ENCODE data around the gene KRI1. TPM values are rescaled to one million over a fixed set of nuclear protein-coding genes. Genes with fewer than 3 reads are reported as not detected.

Gene KRI1
- total and polyA plus RNA-seq, 4 donors, result 4.6 to 14.1 (median 7.0) TPM

GRCh38 chr19:10568826-10569651 is 3.2 kb upstream of the KRI1 start, which contains the start of gene CDKN2D:
CDKN2D (minus strand) TSS chr19:10568979; CDS start chr19:10568653, 326 bp downstream.
- no peaks in the 10 kb centered on the region for H3K27me3 ChIP-seq (ENCODE audit: control insufficient read depth in 4 of 4, insufficient read depth in 4 of 4, low read length in 3 of 4)
- TF ChIP-seq FOXA1 (IDR thresholded peaks at IDR 0.05) (peak; percentile 46), HNF4A (conservative IDR thresholded peaks at IDR 0.05) (peak in 1 of 2 donors; percentile 2), SP1 (IDR thresholded peaks at IDR 0.05) (peak; percentile 92), FOXA2 (IDR thresholded peaks at IDR 0.05) (no peak), JUND (IDR thresholded peaks at IDR 0.05) (no peak), REST (IDR thresholded peaks at IDR 0.05) (peak; percentile 34), RXRA (IDR thresholded peaks at IDR 0.05) (peak; percentile 56 to 72), ZBTB33 (IDR thresholded peaks at IDR 0.05) (peak; percentile 77), HNF4G (IDR thresholded peaks at IDR 0.05) (no peak), MAX (IDR thresholded peaks at IDR 0.05) (peak; percentile 75), NR2F2 (IDR thresholded peaks at IDR 0.05) (no peak), EGR1 (IDR thresholded peaks at IDR 0.05; ENCODE audit: low read depth in 2 of 2) (peak in 1 of 2 donors; percentile 55), RAD21 (IDR thresholded peaks at IDR 0.05) (no peak), TAF1 (conservative IDR thresholded peaks at IDR 0.05) (no peak), YY1 (IDR thresholded peaks at IDR 0.05) (peak; percentile 88), GABPA (IDR thresholded peaks at IDR 0.05 in 1 of 2, conservative IDR thresholded peaks at IDR 0.05 in 1 of 2) (peak in 1 of 2 donors; percentile 54), CTCF (IDR thresholded peaks at IDR 0.05; ENCODE audit: low read depth, low read length, missing input control) (peak; percentile 43), ATF3 (IDR thresholded peaks at IDR 0.05) (no peak)
- peak; percentile 99 for DNase-seq (ENCODE audit: low spot score)
- peak within 1 kb of the TSS; percentile 46 to 65 for H3K27ac ChIP-seq (ENCODE audit: low read depth in 1 of 2, low read length in 2 of 2)
- H3K4me3 ChIP-seq (ENCODE audit: low read depth in 1 of 3, low read length in 3 of 3), result peak within 1 kb of the TSS; percentile 54 to 91 (median 55)
- H3K9me3 ChIP-seq (ENCODE audit: control insufficient read depth in 4 of 4, low read length in 3 of 4), result no peaks in the 10 kb centered on the region
- under 1% methylated on average over 71 of the region's 71 CpGs for WGBS
- peak within 1 kb of the TSS; percentile 22 to 58 for H3K9ac ChIP-seq (ENCODE audit: low read depth in 1 of 2, low read length in 2 of 2)
- peaks cover 13 to 41% (median 23%) of the 10 kb centered on the region in 4 donors for H3K4me1 ChIP-seq (ENCODE audit: control insufficient read depth in 4 of 4, insufficient read depth in 4 of 4, low read length in 3 of 4)
- H3K36me3 ChIP-seq (ENCODE audit: control insufficient read depth in 4 of 4, insufficient read depth in 3 of 4, low read depth in 1 of 4, low read length in 3 of 4), result no peaks in the 10 kb centered on the region
